Measurements from ENCODE around the gene WDR7. TPM values are rescaled to one million over a fixed set of nuclear protein-coding genes. Genes with fewer than 3 reads are reported as not detected.
A peak's percentile ranks its signal among the peaks of the same experiment; 100 is the strongest.

Gene WDR7
- total RNA-seq, 1 donor from 2014 or later, result 28.4 TPM

- Mint-ChIP-seq H3K9me3 (no peaks in the 10 kb centered on the region), H3K4me3 (no peak overlapping the region), H3K27me3 (ENCODE audit: insufficient read depth) (no peaks in the 10 kb centered on the region)
These were observed 300.9 kb downstream of the WDR7 start for GRCh38 chr18:56952026-56952425.

GRCh38 chr18:56953428-56954198 lies 302.5 kb downstream of the WDR7 start:
- peaks cover 1% of the 10 kb centered on the region for H3K36me3 Mint-ChIP-seq (ENCODE audit: low read depth)
- H3K27ac Mint-ChIP-seq, result no peak overlapping the region
- DNase-seq (ENCODE audit: low spot score), result no peak
- intact Hi-C loops (cut with micrococcal nuclease), result no loop called here
- H3K4me1 Mint-ChIP-seq (ENCODE audit: low read depth), result no peaks in the 10 kb centered on the region
- no peaks in the 10 kb centered on the region for H3K27me3 Mint-ChIP-seq (ENCODE audit: insufficient read depth)
- H3K9me3 Mint-ChIP-seq, result no peaks in the 10 kb centered on the region
- no peak overlapping the region for H3K4me3 Mint-ChIP-seq

More at GRCh38 chr18:56952026-56952425, 300.9 kb downstream of the WDR7 start:
- no peak for DNase-seq (ENCODE audit: low spot score)
- H3K4me1 Mint-ChIP-seq (ENCODE audit: low read depth), result no peaks in the 10 kb centered on the region
- intact Hi-C loops (cut with micrococcal nuclease), result no loop called here
- H3K27ac Mint-ChIP-seq, result no peak overlapping the region
- H3K36me3 Mint-ChIP-seq (ENCODE audit: low read depth), result peaks cover 1% of the 10 kb centered on the region

- no peak for DNase-seq (ENCODE audit: low spot score)
- no peak overlapping the region for H3K27ac Mint-ChIP-seq
- H3K27me3 Mint-ChIP-seq (ENCODE audit: insufficient read depth), result no peaks in the 10 kb centered on the region
- H3K9me3 Mint-ChIP-seq, result no peaks in the 10 kb centered on the region
- H3K4me3 Mint-ChIP-seq, result no peak overlapping the region
- H3K36me3 Mint-ChIP-seq (ENCODE audit: low read depth), result no peaks in the 10 kb centered on the region
- intact Hi-C loops (cut with micrococcal nuclease), result no loop called here
- no peaks in the 10 kb centered on the region for H3K4me1 Mint-ChIP-seq (ENCODE audit: low read depth)
These were observed 304.3 kb downstream of the WDR7 start for GRCh38 chr18:56955490-56955889.

GRCh38 chr18:56959120-56959519 lies 308.0 kb downstream of the WDR7 start:
- H3K4me3 Mint-ChIP-seq, result no peak overlapping the region
- DNase-seq (ENCODE audit: low spot score), result no peak

GRCh38 chr18:56962322-56962721 lies 311.2 kb downstream of the WDR7 start:
- intact Hi-C loops (cut with micrococcal nuclease), result no loop called here
- no peaks in the 10 kb centered on the region for H3K9me3 Mint-ChIP-seq
- no peak for DNase-seq (ENCODE audit: low spot score)
- H3K27ac Mint-ChIP-seq, result peak overlapping the region; percentile 1
- no peaks in the 10 kb centered on the region for H3K27me3 Mint-ChIP-seq (ENCODE audit: insufficient read depth)
- H3K36me3 Mint-ChIP-seq (ENCODE audit: low read depth), result peaks cover 6% of the 10 kb centered on the region
- no peaks in the 10 kb centered on the region for H3K4me1 Mint-ChIP-seq (ENCODE audit: low read depth)
- no peak overlapping the region for H3K4me3 Mint-ChIP-seq

More at GRCh38 chr18:56959120-56959519, 308.0 kb downstream of the WDR7 start:
- H3K9me3 Mint-ChIP-seq, result no peaks in the 10 kb centered on the region
- intact Hi-C loops (cut with micrococcal nuclease), result no loop called here
- H3K27ac Mint-ChIP-seq, result no peak overlapping the region
- H3K27me3 Mint-ChIP-seq (ENCODE audit: insufficient read depth), result no peaks in the 10 kb centered on the region
- no peaks in the 10 kb centered on the region for H3K4me1 Mint-ChIP-seq (ENCODE audit: low read depth)
- peaks cover 3% of the 10 kb centered on the region for H3K36me3 Mint-ChIP-seq (ENCODE audit: low read depth)

- no peak for DNase-seq (ENCODE audit: low spot score)
- intact Hi-C loops (cut with micrococcal nuclease), result no loop called here
- Mint-ChIP-seq H3K4me1 (ENCODE audit: low read depth) (no peaks in the 10 kb centered on the region), H3K27ac (no peak overlapping the region), H3K36me3 (ENCODE audit: low read depth) (peaks cover 13% of the 10 kb centered on the region), H3K9me3 (no peaks in the 10 kb centered on the region), H3K4me3 (no peak overlapping the region), H3K27me3 (ENCODE audit: insufficient read depth) (no peaks in the 10 kb centered on the region)
These were observed 315.9 kb downstream of the WDR7 start for GRCh38 chr18:56967035-56967434.

GRCh38 chr18:56973487-56973886 lies 322.3 kb downstream of the WDR7 start:
- Mint-ChIP-seq H3K4me1 (ENCODE audit: low read depth) (no peaks in the 10 kb centered on the region), H3K27ac (no peak overlapping the region), H3K4me3 (no peak overlapping the region), H3K27me3 (ENCODE audit: insufficient read depth) (no peaks in the 10 kb centered on the region), H3K9me3 (no peaks in the 10 kb centered on the region), H3K36me3 (ENCODE audit: low read depth) (peaks cover 14% of the 10 kb centered on the region)
- no peak for DNase-seq (ENCODE audit: low spot score)
- intact Hi-C loops (cut with micrococcal nuclease), result no loop called here

GRCh38 chr18:56974141-56974540 lies 323.0 kb downstream of the WDR7 start:
- Mint-ChIP-seq H3K36me3 (ENCODE audit: low read depth) (peaks cover 11% of the 10 kb centered on the region), H3K27me3 (ENCODE audit: insufficient read depth) (no peaks in the 10 kb centered on the region), H3K4me3 (no peak overlapping the region), H3K4me1 (ENCODE audit: low read depth) (no peaks in the 10 kb centered on the region), H3K9me3 (no peaks in the 10 kb centered on the region), H3K27ac (no peak overlapping the region)
- DNase-seq (ENCODE audit: low spot score), result no peak
- intact Hi-C loops (cut with micrococcal nuclease), result no loop called here

GRCh38 chr18:56975276-56975675 lies 324.1 kb downstream of the WDR7 start:
- Mint-ChIP-seq H3K9me3 (no peaks in the 10 kb centered on the region), H3K27ac (no peak overlapping the region), H3K27me3 (ENCODE audit: insufficient read depth) (no peaks in the 10 kb centered on the region), H3K4me1 (ENCODE audit: low read depth) (no peaks in the 10 kb centered on the region), H3K36me3 (ENCODE audit: low read depth) (peaks cover 9% of the 10 kb centered on the region), H3K4me3 (no peak overlapping the region)
- intact Hi-C loops (cut with micrococcal nuclease), result no loop called here
- DNase-seq (ENCODE audit: low spot score), result no peak

- no peak for DNase-seq (ENCODE audit: low spot score)
- intact Hi-C loops (cut with micrococcal nuclease), result no loop called here
- H3K4me1 Mint-ChIP-seq (ENCODE audit: low read depth), result no peaks in the 10 kb centered on the region
- H3K36me3 Mint-ChIP-seq (ENCODE audit: low read depth), result peaks cover 13% of the 10 kb centered on the region
- no peak overlapping the region for H3K4me3 Mint-ChIP-seq
- no peaks in the 10 kb centered on the region for H3K9me3 Mint-ChIP-seq
- H3K27me3 Mint-ChIP-seq (ENCODE audit: insufficient read depth), result no peaks in the 10 kb centered on the region
- no peak overlapping the region for H3K27ac Mint-ChIP-seq
These were observed 326.1 kb downstream of the WDR7 start for GRCh38 chr18:56977309-56977708.

- Mint-ChIP-seq H3K4me1 (ENCODE audit: low read depth) (no peaks in the 10 kb centered on the region), H3K4me3 (no peak overlapping the region)
These were observed 326.6 kb downstream of the WDR7 start for GRCh38 chr18:56977771-56978170.

GRCh38 chr18:56980151-56980550 lies 329.0 kb downstream of the WDR7 start:
- Mint-ChIP-seq H3K9me3 (no peaks in the 10 kb centered on the region), H3K27me3 (ENCODE audit: insufficient read depth) (no peaks in the 10 kb centered on the region)

More at GRCh38 chr18:56977771-56978170, 326.6 kb downstream of the WDR7 start:
- no peak overlapping the region for H3K27ac Mint-ChIP-seq
- H3K9me3 Mint-ChIP-seq, result no peaks in the 10 kb centered on the region
- H3K27me3 Mint-ChIP-seq (ENCODE audit: insufficient read depth), result no peaks in the 10 kb centered on the region
- intact Hi-C loops (cut with micrococcal nuclease), result no loop called here
- no peak for DNase-seq (ENCODE audit: low spot score)
- peaks cover 13% of the 10 kb centered on the region for H3K36me3 Mint-ChIP-seq (ENCODE audit: low read depth)

GRCh38 chr18:56982766-56983165 lies 331.6 kb downstream of the WDR7 start:
- no peaks in the 10 kb centered on the region for H3K27me3 Mint-ChIP-seq (ENCODE audit: insufficient read depth)
- H3K36me3 Mint-ChIP-seq (ENCODE audit: low read depth), result peaks cover 8% of the 10 kb centered on the region
- no peak overlapping the region for H3K27ac Mint-ChIP-seq
- intact Hi-C loops (cut with micrococcal nuclease), result no loop called here
- no peaks in the 10 kb centered on the region for H3K9me3 Mint-ChIP-seq
- H3K4me3 Mint-ChIP-seq, result no peak overlapping the region
- no peak for DNase-seq (ENCODE audit: low spot score)
- H3K4me1 Mint-ChIP-seq (ENCODE audit: low read depth), result no peaks in the 10 kb centered on the region

More at GRCh38 chr18:56980151-56980550, 329.0 kb downstream of the WDR7 start:
- DNase-seq (ENCODE audit: low spot score), result no peak
- Mint-ChIP-seq H3K36me3 (ENCODE audit: low read depth) (peaks cover 8% of the 10 kb centered on the region), H3K4me1 (ENCODE audit: low read depth) (no peaks in the 10 kb centered on the region), H3K27ac (no peak overlapping the region), H3K4me3 (no peak overlapping the region)
- intact Hi-C loops (cut with micrococcal nuclease), result no loop called here

Data from activated T-helper 1 cell treated with anti-CD3 and anti-CD28 coated beads, Interleukin-12 subunit alpha, Interleukin-12 subunit beta, Interleukin-2, Interleukin-4 antibody, amounts not matched to agents 30 ng/mL and 10 ng/mL and 1 ng/mL, durations not matched to agents 14 hours and 24 hours and 36 hours (primary cell).